ENCODE measurements around the gene MIPOL1. TPM values are rescaled to one million over a fixed set of nuclear protein-coding genes. Genes with fewer than 3 reads are reported as not detected.

MIPOL1 gene
- total and polyA plus RNA-seq, 12 donors: 1.1 to 9.2 (median 5.4) TPM

- ATAC-seq (no peak), DNase-seq (no peak)
- Histone ChIP-seq H3K9me3 (no peaks in the 10 kb centered on the region), H3K4me1 (peaks cover 0 to 28% (median 8%) of the 10 kb centered on the region in 9 donors), H3K36me3 (no peaks in the 10 kb centered on the region), H3K27me3 (peaks cover 0 to 27% (median 0%) of the 10 kb centered on the region in 7 donors), H3K4me3 (no peak overlapping the region), H3K27ac (no peak overlapping the region)
- WGBS, 2 donors: 90 to 91% methylated on average over 8 of the region's 8 CpGs
- no peak for TF ChIP-seq CTCF (IDR thresholded peaks at IDR 0.05)
- intact Hi-C loops (cut with DNase I): no loop called here
Measured at GRCh38 chr14:37170237-37170636, 27.5 kb upstream of the MIPOL1 start.

GRCh38 chr14:37170993-37171392 is 26.7 kb upstream of the MIPOL1 start:
- Histone ChIP-seq H3K27me3 (peaks cover 0 to 27% (median 0%) of the 10 kb centered on the region in 7 donors), H3K4me1 (peaks cover 0 to 28% (median 8%) of the 10 kb centered on the region in 9 donors), H3K27ac (no peak overlapping the region), H3K4me3 (no peak overlapping the region), H3K36me3 (no peaks in the 10 kb centered on the region), H3K9me3 (no peaks in the 10 kb centered on the region)
- intact Hi-C loops (cut with DNase I): no loop called here
- TF ChIP-seq CTCF (IDR thresholded peaks at IDR 0.05): no peak
- ATAC-seq: no peak
- DNase-seq: no peak
- 79 to 80% methylated on average over 8 to 10 of the region's 10 CpGs for WGBS, 2 donors

GRCh38 chr14:37171678-37172023 is 26.1 kb upstream of the MIPOL1 start:
- Histone ChIP-seq H3K27me3 (peaks cover 0 to 27% (median 0%) of the 10 kb centered on the region in 7 donors), H3K9me3 (no peaks in the 10 kb centered on the region), H3K36me3 (no peaks in the 10 kb centered on the region), H3K4me3 (peak overlapping the region; percentile 50 to 81 (median 70)), H3K27ac (peak overlapping the region in 9 of 10 donors; percentile 62 to 92 (median 84)), H3K4me1 (peaks cover 0 to 28% (median 8%) of the 10 kb centered on the region in 9 donors)
- WGBS, 2 donors: 3 to 7% methylated on average over 6 of the region's 6 CpGs
- TF ChIP-seq CTCF (IDR thresholded peaks at IDR 0.05): no peak
- ATAC-seq: peak in 2 of 8 donors; percentile 10 to 27
- DNase-seq: no peak
- intact Hi-C loops (cut with DNase I): loop anchor here in 1 of 10 donors (1.0 kb wide), 1 partner anchor 26 kb away; the partner anchor contains the start of gene MIPOL1

- Histone ChIP-seq H3K9me3 (no peaks in the 10 kb centered on the region), H3K27ac (peak within 1 kb of the TSS; percentile 18 to 92 (median 84)), H3K36me3 (no peaks in the 10 kb centered on the region), H3K4me1 (peaks cover 0 to 28% (median 8%) of the 10 kb centered on the region in 9 donors), H3K27me3 (peaks cover 0 to 27% (median 0%) of the 10 kb centered on the region in 7 donors), H3K4me3 (peak within 1 kb of the TSS; percentile 50 to 81 (median 70))
- DNase-seq: peak; percentile 69
- TF ChIP-seq CTCF (IDR thresholded peaks at IDR 0.05): peak in 5 of 9 donors; percentile 10 to 31 (median 26)
- intact Hi-C loops (cut with DNase I): loop anchor here in 1 of 10 donors (1.0 kb wide), 1 partner anchor 25 kb away; the partner anchor contains the start of gene MIPOL1
- WGBS, 2 donors: 0 to 1% methylated on average over 63 to 66 of the region's 66 CpGs
- peak; percentile 94 to 98 (median 97) for ATAC-seq
Measured at GRCh38 chr14:37172024-37172869, 25.5 kb upstream of the MIPOL1 start, which contains the start of gene SLC25A21. Gene SLC25A21, minus strand, starts transcription at chr14:37172606.
